Stomach (tissue), 9 donors: Measurements from ENCODE around the gene CINP. TPM values are rescaled to one million over a fixed set of nuclear protein-coding genes. Genes with fewer than 3 reads are reported as not detected.

Source experiments
- DNase-seq, 2 donors: peaks; one replicate each; pipeline versions ENCODE4 v3.0.0 to v3.0.0-alpha.2; 2013 to 2019
- H3K27ac ChIP-seq, 5 donors: fragments of 200-600 bp in 4 of 5; sonication (generic) in 4 of 5; one replicate each; pipeline ENCODE4 v1.5.1; 2013 to 2019; ENCODE audit warnings: mild to moderate bottlenecking in 1 of 5, moderate library complexity in 1 of 5
- H3K27me3 ChIP-seq, 3 donors: fragments of 200-600 bp; sonication (generic); one replicate each; pipeline ENCODE4 v1.5.1; 2017 to 2019; ENCODE audit warnings: mixed run types in 1 of 3
- H3K36me3 ChIP-seq, 4 donors: fragments of 200-600 bp; sonication (generic); 1 replicate in 3 of 4; 2 replicates in 1 of 4; pipeline ENCODE4 v1.5.1; 2016 to 2019
- H3K4me1 ChIP-seq, 4 donors: fragments of 200-600 bp; sonication (generic); one replicate each; pipeline ENCODE4 v1.5.1; 2016 to 2019
- H3K4me3 ChIP-seq, 4 donors: fragments of 200-600 bp; sonication (generic) in 3 of 4; one replicate each; pipeline ENCODE4 v1.5.1; 2016 to 2019; ENCODE audit warnings: mild to moderate bottlenecking in 1 of 4
- H3K9me3 ChIP-seq, 4 donors: fragments of 200-600 bp; sonication (generic); one replicate each; pipeline ENCODE4 v1.5.1; 2016 to 2019
- EP300 ChIP-seq: sonication (generic); formaldehyde crosslinking; IDR thresholded peaks from one replicate; pipeline ENCODE4 v1.6.1; 2017; ENCODE audit warnings: antibody characterized with exemption
- POLR2A ChIP-seq, 4 donors: fragments of 450-650 bp; IDR thresholded peaks; one replicate each; pipeline ENCODE4 v1.6.1; 2016; ENCODE audit warnings: antibody characterized with exemption in 4 of 4, control low read depth in 2 of 4, mild to moderate bottlenecking in 1 of 4, moderate library complexity in 1 of 4
- POLR2AphosphoS5 ChIP-seq, 3 donors: sonication (generic); formaldehyde crosslinking; IDR thresholded peaks; one replicate each; pipeline ENCODE4 v1.6.1; 2016; ENCODE audit warnings: antibody characterized with exemption in 3 of 3
- WGBS, 5 donors: extraction: QIAGEN DNeasy Blood & Tissue Kit in 3 of 5; methylation state at CpG; one replicate each; pipeline versions ENCODE4 v1.1.5 to v1.1.7; 2013 to 2018; 5-methylcytosine and 5-hydroxymethylcytosine counted together
- intact Hi-C: fragments of 100-400 bp; cut with DNase I; formaldehyde crosslinking; loops from one replicate; pipeline ENCODE4 v1.15.1; 2023; ENCODE audit warnings: low total_unique reads
- polyA plus RNA-seq, 3 donors: library from polyadenylated mRNA; stranded (reverse); fragments of 200-250 nt; gene quantifications; one replicate each; pipeline ENCODE4 v1.2.3, GENCODE V29; 2013
- total RNA-seq, 5 donors: library from RNA; depleted of rRNA; stranded (reverse); fragments of >200 nt; gene quantifications; one replicate each; pipeline versions ENCODE4 v1.1.0 to v1.2.3, GENCODE V29; 2014 to 2016
- TF ChIP-seq, protein P1 (sequence below), 7 experiments: fragments of 450-650 bp in 4 of 7; fragments of 200-600 bp in 3 of 7; sonication (generic) in 3 of 7; IDR thresholded peaks; one replicate each; pipeline ENCODE4 v1.5.1; 2016 to 2019; ENCODE audit warnings: antibody characterized with exemption in 7 of 7, control low read depth in 2 of 7, mild to moderate bottlenecking in 1 of 7
- donor health status: healthy with polysubstance abuse.
- donor health status: Bipolar disorder and iron deficiency.
- donor health status: healthy.

Gene CINP
- total and polyA plus RNA-seq, 8 donors: 0.29 to 65.5 (median 33.4) TPM

DNA sequence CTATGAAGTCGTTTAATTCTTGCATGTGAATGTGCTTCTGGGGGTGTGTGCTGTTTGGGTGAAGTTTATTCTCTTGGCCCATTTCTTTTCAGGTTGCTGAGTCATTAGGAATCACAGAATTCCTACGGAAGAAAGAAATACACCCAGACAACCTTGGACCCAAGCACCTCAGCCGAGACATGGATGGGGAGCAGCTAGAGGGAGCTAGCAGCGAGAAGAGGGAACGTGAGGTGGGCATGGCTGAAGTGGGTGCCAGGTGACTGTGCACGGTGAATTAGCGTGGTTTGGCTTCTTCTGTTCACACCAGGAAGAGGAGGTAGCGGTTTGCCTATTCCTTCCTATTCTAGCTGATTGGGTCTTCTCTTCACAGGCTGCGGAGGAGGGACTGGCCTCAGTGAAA lies 24.0 kb downstream of the CINP start:
- H3K4me3 ChIP-seq: no peak overlapping the region
- intact Hi-C loops: no loop called here
- H3K9me3 ChIP-seq: no peaks in the 10 kb centered on the region
- H3K27me3 ChIP-seq: no peaks in the 10 kb centered on the region
- WGBS, 5 donors: 92 to 95% (median 92%) methylated on average over 9 of the region's 9 CpGs
- no peak for DNase-seq
- H3K36me3 ChIP-seq: peaks cover 49 to 99% (median 97%) of the 10 kb centered on the region in 4 donors
- no peak for TF ChIP-seq POLR2AphosphoS5 (IDR thresholded peaks at IDR 0.05)
- TF ChIP-seq POLR2A (IDR thresholded peaks at IDR 0.05): no peak
- TF ChIP-seq, protein P1, sequence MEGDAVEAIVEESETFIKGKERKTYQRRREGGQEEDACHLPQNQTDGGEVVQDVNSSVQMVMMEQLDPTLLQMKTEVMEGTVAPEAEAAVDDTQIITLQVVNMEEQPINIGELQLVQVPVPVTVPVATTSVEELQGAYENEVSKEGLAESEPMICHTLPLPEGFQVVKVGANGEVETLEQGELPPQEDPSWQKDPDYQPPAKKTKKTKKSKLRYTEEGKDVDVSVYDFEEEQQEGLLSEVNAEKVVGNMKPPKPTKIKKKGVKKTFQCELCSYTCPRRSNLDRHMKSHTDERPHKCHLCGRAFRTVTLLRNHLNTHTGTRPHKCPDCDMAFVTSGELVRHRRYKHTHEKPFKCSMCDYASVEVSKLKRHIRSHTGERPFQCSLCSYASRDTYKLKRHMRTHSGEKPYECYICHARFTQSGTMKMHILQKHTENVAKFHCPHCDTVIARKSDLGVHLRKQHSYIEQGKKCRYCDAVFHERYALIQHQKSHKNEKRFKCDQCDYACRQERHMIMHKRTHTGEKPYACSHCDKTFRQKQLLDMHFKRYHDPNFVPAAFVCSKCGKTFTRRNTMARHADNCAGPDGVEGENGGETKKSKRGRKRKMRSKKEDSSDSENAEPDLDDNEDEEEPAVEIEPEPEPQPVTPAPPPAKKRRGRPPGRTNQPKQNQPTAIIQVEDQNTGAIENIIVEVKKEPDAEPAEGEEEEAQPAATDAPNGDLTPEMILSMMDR (IDR thresholded peaks at IDR 0.05): no peak
- TF ChIP-seq EP300: no peak
- H3K4me1 ChIP-seq: no peaks in the 10 kb centered on the region
- no peak overlapping the region for H3K27ac ChIP-seq

DNA sequence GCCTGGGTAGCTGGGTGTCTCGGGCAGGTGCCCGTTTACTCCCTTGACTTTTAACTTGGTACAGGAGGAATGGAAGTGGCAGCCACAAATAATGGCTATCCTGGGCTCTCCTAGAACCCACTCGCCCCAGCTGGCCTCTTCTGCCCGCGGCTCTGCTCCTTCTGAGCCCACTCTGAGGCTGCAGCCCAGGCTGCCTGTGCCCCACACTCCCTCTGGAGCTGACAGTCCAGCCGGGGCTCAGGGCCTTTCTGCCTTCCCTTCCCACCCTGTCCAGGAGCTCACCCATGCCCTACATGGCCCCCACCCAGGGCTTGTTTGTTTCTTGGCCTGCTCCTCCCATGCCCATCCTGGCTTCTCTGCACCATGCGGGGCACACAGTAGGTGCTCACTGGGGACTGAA lies 27.5 kb downstream of the CINP start:
- no peak overlapping the region for H3K4me3 ChIP-seq
- no peaks in the 10 kb centered on the region for H3K27me3 ChIP-seq
- no peaks in the 10 kb centered on the region for H3K4me1 ChIP-seq
- DNase-seq: no peak
- TF ChIP-seq POLR2A (IDR thresholded peaks at IDR 0.05) (no peak), POLR2AphosphoS5 (IDR thresholded peaks at IDR 0.05) (no peak), EP300 (no peak)
- TF ChIP-seq, protein P1 (IDR thresholded peaks at IDR 0.05): no peak
- H3K9me3 ChIP-seq: no peaks in the 10 kb centered on the region
- WGBS, 5 donors: 88 to 96% (median 93%) methylated on average over 7 of the region's 7 CpGs
- intact Hi-C loops: no loop called here
- peaks cover 26 to 88% (median 84%) of the 10 kb centered on the region in 4 donors for H3K36me3 ChIP-seq
- no peak overlapping the region for H3K27ac ChIP-seq

- no peaks in the 10 kb centered on the region for H3K27me3 ChIP-seq
- TF ChIP-seq POLR2A (IDR thresholded peaks at IDR 0.05) (no peak), POLR2AphosphoS5 (IDR thresholded peaks at IDR 0.05) (no peak), EP300 (no peak)
- TF ChIP-seq, protein P1 (IDR thresholded peaks at IDR 0.05): no peak
- no peak overlapping the region for H3K4me3 ChIP-seq
- 89 to 94% (median 93%) methylated on average over 13 of the region's 13 CpGs for WGBS, 5 donors
- intact Hi-C loops: no loop called here
- DNase-seq: no peak
- H3K36me3 ChIP-seq: peaks cover 26 to 77% (median 74%) of the 10 kb centered on the region in 4 donors
- no peak overlapping the region for H3K27ac ChIP-seq
- H3K9me3 ChIP-seq: no peaks in the 10 kb centered on the region
- no peaks in the 10 kb centered on the region for H3K4me1 ChIP-seq
Observed at GRCh38 chr14:102333795-102334705, 28.6 kb downstream of the CINP start.

DNA sequence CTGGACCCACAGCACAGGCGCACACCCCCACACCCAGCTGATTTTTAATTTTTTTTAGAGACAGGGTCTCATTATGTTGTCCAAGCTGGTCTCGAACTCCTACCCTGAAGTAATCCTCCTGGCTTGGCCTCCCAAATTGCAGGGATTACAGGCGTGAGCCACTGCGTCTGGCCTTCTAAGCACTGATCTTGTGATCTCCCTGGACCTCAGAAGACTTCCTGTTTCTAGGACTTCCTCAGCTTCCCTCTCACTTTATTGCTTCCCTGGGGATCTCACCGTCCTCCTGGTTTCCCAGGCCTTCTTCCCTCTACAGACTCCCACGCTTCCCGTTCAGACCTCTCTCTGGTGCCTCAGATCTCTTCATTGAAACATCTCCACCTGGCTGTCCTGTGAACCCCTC lies 29.3 kb downstream of the CINP start:
- no peak overlapping the region for H3K27ac ChIP-seq
- H3K27me3 ChIP-seq: no peaks in the 10 kb centered on the region
- peaks cover 26 to 71% (median 68%) of the 10 kb centered on the region in 4 donors for H3K36me3 ChIP-seq
- TF ChIP-seq POLR2A (IDR thresholded peaks at IDR 0.05) (no peak), EP300 (no peak), POLR2AphosphoS5 (IDR thresholded peaks at IDR 0.05) (no peak)
- TF ChIP-seq, protein P1 (IDR thresholded peaks at IDR 0.05): no peak
- no peaks in the 10 kb centered on the region for H3K4me1 ChIP-seq
- 82 to 93% (median 87%) methylated on average over 7 of the region's 7 CpGs for WGBS, 5 donors
- no peak overlapping the region for H3K4me3 ChIP-seq
- no peaks in the 10 kb centered on the region for H3K9me3 ChIP-seq
- intact Hi-C loops: no loop called here
- no peak for DNase-seq
